ENCODE data around the gene EIF3L.

GRCh38 chr22:37924386-37925065 is 75.3 kb downstream of the EIF3L start:
- TF ChIP-seq CTCF (IDR thresholded peaks at IDR 0.05) (no peak), POLR2AphosphoS5 (IDR thresholded peaks at IDR 0.05; ENCODE audit: insufficient read depth in 1 of 2, low read depth in 1 of 2) (no peak), POLR2A (IDR thresholded peaks at IDR 0.05) (no peak)
